Left ventricle myocardium inferior (tissue), 1 donor: ENCODE results near the gene CTSK. TPM values are rescaled to one million over a fixed set of nuclear protein-coding genes. Genes with fewer than 3 reads are reported as not detected.
A peak's percentile ranks its signal among the peaks of the same experiment; 100 is the strongest.

Source experiments
- DNase-seq: peaks from one replicate; pipeline ENCODE4 v3.0.0-alpha.2; 2020
- H3K27ac ChIP-seq: fragments of 200-600 bp; replicated peaks from 2 replicates; pipeline ENCODE4 v1.8.0; 2021
- H3K27me3 ChIP-seq: fragments of 200-600 bp; 2 replicates; pipeline ENCODE4 v1.8.0; 2021; ENCODE audit warnings: low read depth
- H3K36me3 ChIP-seq: fragments of 200-600 bp; 2 replicates; pipeline ENCODE4 v1.8.0; 2021
- H3K4me1 ChIP-seq: fragments of 200-600 bp; 2 replicates; pipeline ENCODE4 v1.8.0; 2021
- H3K4me3 ChIP-seq: fragments of 200-600 bp; 2 replicates; pipeline ENCODE4 v1.8.0; 2021; ENCODE audit warnings: mild to moderate bottlenecking, moderate library complexity
- H3K9me3 ChIP-seq: fragments of 200-600 bp; replicated peaks from 2 replicates; pipeline ENCODE4 v1.8.0; 2021
- intact Hi-C: fragments of 100-400 bp; cut with micrococcal nuclease; formaldehyde crosslinking; loops from one replicate; pipeline ENCODE4 v1.11.0; 2022
- total RNA-seq: library from RNA; stranded (reverse); fragmentation: NEBNext Ultra II Directional; extraction: Animal tissue kit (Norgen Biotek cat#: 25700); gene quantifications from one replicate; pipeline ENCODE4 v1.2.1, GENCODE V29; 2021
- TF ChIP-seq, protein P1 (sequence below): fragments of 200-600 bp; IDR thresholded peaks from 2 replicates; pipeline ENCODE4 v1.8.0; 2021; ENCODE audit warnings: antibody characterized with exemption, mild to moderate bottlenecking, borderline replicate concordance
- donor health status: DM: no; HTN: yes; CAD: no; lungs with severe emphysema.

The CTSK gene
- total RNA-seq, 1 donor from 2014 or later: 8.2 TPM

DNA sequence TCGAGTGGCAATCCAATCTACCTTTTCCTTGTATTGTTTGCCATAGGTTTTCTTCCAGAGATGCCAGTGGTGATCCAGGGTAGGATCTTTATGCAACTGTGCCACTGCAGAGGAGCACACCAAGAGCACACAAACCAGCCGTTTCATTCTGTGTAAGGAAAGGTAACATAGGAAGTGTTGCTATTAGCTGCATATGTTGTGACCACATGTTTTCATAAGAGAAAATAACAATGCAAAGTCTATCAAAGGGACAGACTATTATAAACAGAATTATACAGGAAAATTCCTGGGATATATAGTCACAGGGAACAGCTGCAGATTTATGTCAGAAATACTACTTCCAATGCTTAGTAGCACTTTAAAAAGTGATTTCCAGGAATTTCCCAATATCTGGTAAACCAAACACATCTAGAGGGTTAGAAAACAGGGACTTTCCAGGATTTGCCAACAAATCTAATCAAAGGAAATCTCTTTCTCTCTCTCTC, 43.4 kb downstream of the CTSK start:
- TF ChIP-seq, protein P1, sequence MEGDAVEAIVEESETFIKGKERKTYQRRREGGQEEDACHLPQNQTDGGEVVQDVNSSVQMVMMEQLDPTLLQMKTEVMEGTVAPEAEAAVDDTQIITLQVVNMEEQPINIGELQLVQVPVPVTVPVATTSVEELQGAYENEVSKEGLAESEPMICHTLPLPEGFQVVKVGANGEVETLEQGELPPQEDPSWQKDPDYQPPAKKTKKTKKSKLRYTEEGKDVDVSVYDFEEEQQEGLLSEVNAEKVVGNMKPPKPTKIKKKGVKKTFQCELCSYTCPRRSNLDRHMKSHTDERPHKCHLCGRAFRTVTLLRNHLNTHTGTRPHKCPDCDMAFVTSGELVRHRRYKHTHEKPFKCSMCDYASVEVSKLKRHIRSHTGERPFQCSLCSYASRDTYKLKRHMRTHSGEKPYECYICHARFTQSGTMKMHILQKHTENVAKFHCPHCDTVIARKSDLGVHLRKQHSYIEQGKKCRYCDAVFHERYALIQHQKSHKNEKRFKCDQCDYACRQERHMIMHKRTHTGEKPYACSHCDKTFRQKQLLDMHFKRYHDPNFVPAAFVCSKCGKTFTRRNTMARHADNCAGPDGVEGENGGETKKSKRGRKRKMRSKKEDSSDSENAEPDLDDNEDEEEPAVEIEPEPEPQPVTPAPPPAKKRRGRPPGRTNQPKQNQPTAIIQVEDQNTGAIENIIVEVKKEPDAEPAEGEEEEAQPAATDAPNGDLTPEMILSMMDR: no peak
- peak overlapping the region; percentile 55 for H3K4me3 ChIP-seq
- no peaks in the 10 kb centered on the region for H3K27me3 ChIP-seq
- H3K27ac ChIP-seq: peak overlapping the region; percentile 69
- peaks cover 8% of the 10 kb centered on the region for H3K4me1 ChIP-seq
- H3K36me3 ChIP-seq: no peaks in the 10 kb centered on the region
- intact Hi-C loops: no loop called here
- H3K9me3 ChIP-seq: no peaks in the 10 kb centered on the region
- DNase-seq: no peak

DNA sequence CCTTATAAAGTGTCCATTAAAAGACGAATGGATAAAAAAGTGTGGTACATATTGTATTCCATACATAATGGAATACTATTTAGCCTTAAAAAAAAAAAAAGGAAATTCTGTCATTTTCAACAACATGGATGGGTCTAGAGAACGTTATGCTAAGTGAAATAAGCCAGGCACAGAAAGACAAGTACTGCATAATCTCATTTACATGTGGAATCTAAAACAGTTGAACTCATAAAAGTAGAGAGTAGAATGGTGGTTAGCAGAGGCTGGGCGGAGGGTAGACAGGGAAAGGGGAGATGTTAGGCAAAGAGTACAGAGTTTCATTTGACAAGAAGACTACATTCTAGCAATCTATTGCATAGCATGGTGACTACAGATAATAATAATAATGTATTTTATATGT, 45.0 kb downstream of the CTSK start:
- H3K9me3 ChIP-seq: no peaks in the 10 kb centered on the region
- intact Hi-C loops: no loop called here
- TF ChIP-seq, protein P1: no peak
- no peaks in the 10 kb centered on the region for H3K27me3 ChIP-seq
- H3K4me1 ChIP-seq: peaks cover 8% of the 10 kb centered on the region
- no peaks in the 10 kb centered on the region for H3K36me3 ChIP-seq
- no peak overlapping the region for H3K27ac ChIP-seq
- no peak for DNase-seq
- H3K4me3 ChIP-seq: no peak overlapping the region

- Histone ChIP-seq H3K4me3 (no peak overlapping the region), H3K9me3 (no peaks in the 10 kb centered on the region), H3K4me1 (peaks cover 8% of the 10 kb centered on the region), H3K36me3 (no peaks in the 10 kb centered on the region), H3K27ac (no peak overlapping the region), H3K27me3 (no peaks in the 10 kb centered on the region)
- intact Hi-C loops: no loop called here
- TF ChIP-seq, protein P1: no peak
- DNase-seq: no peak
These were observed 45.5 kb downstream of the CTSK start for GRCh38 chr1:150762552-150762951.

GRCh38 chr1:150761801-150762200, 46.3 kb downstream of the CTSK start:
- Histone ChIP-seq H3K4me1 (peaks cover 8% of the 10 kb centered on the region), H3K9me3 (no peaks in the 10 kb centered on the region), H3K36me3 (peaks cover 6% of the 10 kb centered on the region), H3K4me3 (no peak overlapping the region), H3K27ac (no peak overlapping the region), H3K27me3 (no peaks in the 10 kb centered on the region)
- intact Hi-C loops: no loop called here
- no peak for DNase-seq
- TF ChIP-seq, protein P1: no peak

- no peaks in the 10 kb centered on the region for H3K9me3 ChIP-seq
- H3K4me1 ChIP-seq: peaks cover 8% of the 10 kb centered on the region
- H3K36me3 ChIP-seq: peaks cover 15% of the 10 kb centered on the region
- DNase-seq: no peak
- TF ChIP-seq, protein P1: no peak
- H3K4me3 ChIP-seq: no peak overlapping the region
- H3K27me3 ChIP-seq: no peaks in the 10 kb centered on the region
- intact Hi-C loops: no loop called here
- H3K27ac ChIP-seq: no peak overlapping the region
These were observed 48.0 kb downstream of the CTSK start for GRCh38 chr1:150760013-150760412.

DNA sequence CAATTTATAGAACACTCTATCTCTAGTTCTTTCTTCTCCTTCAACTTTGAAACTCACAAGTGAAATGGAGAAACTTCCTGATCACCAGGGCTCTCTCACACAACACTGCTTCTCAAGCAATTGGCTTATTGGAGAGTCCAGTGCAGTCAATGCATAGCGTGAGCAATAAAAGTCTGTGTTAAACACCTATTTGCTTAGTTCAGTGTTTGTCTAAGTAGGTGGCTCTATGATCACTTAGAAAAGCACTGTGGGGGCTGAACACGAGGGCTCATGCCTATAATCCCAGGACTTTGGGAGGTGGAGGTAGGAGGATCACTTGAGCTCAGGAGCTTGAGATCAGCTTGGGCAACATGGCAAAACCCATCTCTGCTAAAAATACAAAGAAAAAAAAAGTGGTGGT, 54.6 kb downstream of the CTSK start:
- Histone ChIP-seq H3K4me3 (no peak overlapping the region), H3K27ac (no peak overlapping the region), H3K27me3 (no peaks in the 10 kb centered on the region), H3K4me1 (no peaks in the 10 kb centered on the region), H3K9me3 (no peaks in the 10 kb centered on the region), H3K36me3 (peaks cover 23% of the 10 kb centered on the region)
- DNase-seq: no peak
- intact Hi-C loops: no loop called here
- TF ChIP-seq, protein P1: no peak
